Activated CD8-positive, alpha-beta memory T cell treated with anti-CD3 and anti-CD28 coated beads, Interleukin-2, amount 50 U/mL, for 4 hours (primary cell): Measurements from ENCODE around the gene RANBP10.
"Not testable (repeated sequence)": the region's sequence is repeated elsewhere in the genome, so short reads cannot be mapped to it uniquely, and the experiment has no call there.

Experiments used
- DNase-seq: peaks from one replicate; pipeline ENCODE4 v3.0.0-alpha.2; 2020

RANBP10 gene

DNA sequence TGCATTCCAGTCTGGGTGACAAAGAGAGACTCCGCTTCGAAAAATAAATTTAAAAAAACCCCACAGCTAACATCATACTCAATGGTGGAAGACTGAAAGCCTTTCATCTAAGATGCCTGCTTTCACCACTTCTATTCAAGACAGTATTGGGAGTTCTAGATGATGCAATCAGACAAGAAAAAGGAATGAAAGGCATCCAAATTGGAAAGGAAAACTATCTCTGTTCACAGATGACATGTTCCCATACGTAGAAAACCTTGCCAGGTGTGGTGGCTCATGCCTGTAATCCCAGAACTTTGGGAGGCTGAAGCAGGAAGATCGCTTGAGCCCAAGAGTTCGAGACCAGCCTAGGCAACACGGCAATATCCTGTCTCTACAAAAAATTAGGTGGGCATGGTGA is 31.1 kb downstream of the RANBP10 start:
- DNase-seq = no peak

DNA sequence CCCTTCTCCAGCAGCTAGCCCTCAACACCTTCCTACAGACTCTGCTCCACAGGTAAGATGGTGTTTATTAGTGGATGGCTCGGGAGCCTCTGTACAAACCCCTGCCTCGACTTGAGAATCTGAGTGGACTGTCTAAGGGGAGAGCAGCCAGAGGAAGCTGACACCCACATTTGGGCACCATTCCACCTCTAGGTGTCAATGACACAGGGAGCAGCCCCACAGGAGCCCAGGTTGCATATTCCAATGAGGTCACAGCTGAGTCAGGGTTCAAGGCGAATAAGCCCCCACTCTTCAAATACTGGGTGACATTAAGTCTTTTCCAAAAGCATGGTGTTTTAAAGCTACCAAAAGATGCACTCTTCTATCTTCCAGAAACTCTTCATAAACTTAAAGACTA is 31.9 kb downstream of the RANBP10 start:
- DNase-seq = no peak

DNA sequence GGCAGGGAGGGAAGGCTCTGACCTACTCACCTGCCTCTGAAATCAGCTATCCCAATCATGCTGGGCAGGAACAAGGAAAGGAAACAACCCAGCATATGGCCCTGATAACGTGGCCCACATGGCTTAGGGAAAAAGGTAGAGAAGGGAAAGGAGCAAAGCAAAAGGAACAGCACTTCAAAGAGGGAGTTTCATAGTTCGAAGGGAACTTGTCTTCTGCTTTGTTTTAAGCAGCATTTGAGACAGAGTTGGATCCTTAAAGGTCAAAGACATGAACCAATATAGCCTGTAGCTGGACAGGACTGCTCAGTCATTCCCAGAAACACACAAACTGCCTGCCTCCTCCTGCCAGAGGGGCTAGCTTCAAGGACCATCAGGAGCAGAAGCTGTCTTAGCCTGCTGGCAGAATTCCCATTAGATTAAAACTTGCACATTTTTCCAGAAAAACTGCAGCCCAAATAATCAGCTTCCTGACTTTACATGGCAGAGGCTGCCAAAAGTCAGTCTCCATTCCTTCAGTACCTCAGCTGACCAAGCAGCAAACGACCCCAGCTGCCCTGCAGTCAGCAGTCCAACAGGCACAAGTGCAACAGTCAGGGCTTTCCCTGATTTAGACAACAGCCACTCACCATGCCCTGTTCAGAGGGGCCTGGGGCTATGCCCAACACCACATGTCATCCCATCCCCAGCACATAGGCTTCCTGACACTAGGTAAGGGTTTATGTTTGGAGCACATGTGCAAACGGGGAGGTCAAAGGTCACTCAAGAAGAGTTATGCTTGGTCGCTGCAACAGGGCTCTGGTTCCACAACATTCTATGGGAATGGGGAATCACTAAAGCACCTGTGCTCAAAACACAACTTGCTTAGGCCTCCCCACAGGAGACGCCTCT is 32.5 kb downstream of the RANBP10 start:
- DNase-seq = no peak

DNA sequence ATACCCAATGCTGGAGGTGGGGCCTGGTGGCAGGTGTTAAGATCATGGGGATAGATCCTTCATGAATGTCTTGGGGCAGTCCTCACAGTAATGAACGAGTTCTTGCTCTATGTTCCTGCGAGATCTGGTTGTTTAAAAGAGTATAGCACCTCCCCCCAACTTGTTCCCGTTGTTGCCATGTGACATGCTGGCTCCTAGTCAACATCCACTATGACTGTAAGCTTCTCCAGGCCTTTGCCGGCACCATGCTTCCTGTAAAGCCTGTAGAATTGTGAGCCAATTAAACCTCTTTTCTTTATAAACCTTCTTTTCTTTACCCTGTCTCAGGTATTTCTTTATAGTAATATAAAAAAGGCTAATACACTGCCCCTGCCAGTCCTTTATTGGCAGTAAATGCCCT is 33.3 kb downstream of the RANBP10 start:
- DNase-seq = no peak

DNA sequence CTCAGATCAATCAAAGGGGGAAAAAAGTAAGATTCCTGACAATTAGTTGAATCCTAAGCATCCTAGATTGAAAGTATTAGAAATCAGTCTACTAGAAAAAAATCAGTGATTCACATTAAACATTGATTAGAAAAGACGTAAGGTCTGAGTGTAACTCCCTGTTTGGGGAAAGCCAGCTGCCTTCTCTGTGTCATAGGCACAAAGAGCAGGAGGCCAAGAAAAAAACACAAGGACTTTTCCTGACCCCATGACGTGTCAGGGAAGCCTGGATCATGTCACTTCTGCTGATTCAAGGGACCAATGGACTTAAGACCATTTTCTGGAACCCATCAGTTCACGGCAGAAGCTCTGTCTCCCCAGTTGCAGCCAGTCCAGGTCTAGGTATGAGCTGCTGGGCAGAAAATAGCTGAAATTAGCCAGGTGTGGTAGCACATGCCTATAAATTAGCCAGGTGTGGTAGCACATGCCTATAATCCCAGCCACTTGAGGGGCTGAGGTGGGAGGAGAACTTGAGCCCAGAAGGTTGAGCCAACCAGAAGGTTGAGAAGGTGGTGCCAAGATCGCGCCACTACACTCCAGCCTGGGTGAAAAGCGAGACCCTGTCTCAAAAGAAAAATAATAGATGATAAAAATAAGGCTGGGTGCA is 35.9 kb downstream of the RANBP10 start:
- DNase-seq = no peak

DNA sequence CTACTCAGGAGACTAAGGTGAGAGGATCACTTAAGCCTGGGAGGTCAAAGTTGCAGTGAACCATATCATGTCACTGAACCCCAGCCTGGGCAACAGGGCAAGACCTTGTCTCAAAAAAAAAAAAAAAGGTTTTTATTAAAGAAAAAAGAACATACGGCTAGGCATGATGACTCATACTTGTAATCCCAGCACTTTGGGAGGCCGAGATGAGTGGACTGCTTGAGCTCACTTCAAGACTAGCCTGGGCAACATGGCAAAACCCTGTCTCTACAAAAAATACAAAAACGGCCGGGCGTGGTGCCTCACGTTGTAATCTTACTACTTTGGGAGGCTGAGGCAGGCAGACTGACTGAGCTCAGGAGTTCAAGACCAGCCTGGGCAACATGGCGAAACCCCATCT is 38.4 kb downstream of the RANBP10 start:
- no peak for DNase-seq

DNA sequence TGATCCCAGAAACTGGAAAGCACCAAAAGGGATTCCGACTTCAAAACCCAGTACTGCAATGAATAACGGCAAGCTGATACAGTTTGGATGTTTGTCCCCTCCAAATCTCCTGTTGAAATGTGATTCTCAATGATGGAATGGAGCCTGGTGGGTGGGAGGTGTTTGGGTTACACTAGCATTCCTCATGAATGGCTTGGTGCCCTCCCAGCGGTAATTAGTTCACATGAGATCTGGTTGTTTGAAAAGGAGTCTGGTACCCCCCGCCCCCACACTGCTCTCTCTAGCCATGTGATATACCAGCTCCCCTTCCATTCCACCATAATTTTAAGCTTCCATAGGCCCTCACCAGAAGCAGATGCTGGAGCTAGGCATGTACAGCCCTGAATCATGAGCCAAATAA is 40.1 kb downstream of the RANBP10 start:
- DNase-seq = no peak

DNA sequence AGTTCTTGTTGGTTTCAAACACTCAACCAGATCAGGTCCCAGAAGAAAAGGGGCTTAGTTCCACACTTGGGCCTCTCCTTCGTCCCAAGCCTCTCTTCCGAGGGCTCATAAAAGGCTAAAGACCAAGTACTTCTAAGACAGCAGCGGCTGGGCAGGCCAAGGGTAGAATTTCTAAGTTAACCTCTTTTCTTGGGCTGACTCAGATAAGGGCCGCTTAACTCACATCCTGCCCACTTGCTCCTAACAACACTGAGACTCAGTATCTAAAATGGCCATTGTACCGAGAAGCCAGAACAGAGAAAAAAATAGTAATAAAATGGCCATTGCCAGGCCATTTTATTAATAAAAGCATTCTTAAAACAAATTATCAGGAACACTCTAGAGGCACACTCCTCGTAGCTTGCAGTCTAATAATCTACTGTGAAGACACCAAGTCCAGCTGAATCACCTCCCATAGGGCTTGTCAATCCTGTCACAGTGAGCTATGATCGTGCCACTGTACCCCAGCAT is 42.1 kb downstream of the RANBP10 start:
- no peak for DNase-seq

DNA sequence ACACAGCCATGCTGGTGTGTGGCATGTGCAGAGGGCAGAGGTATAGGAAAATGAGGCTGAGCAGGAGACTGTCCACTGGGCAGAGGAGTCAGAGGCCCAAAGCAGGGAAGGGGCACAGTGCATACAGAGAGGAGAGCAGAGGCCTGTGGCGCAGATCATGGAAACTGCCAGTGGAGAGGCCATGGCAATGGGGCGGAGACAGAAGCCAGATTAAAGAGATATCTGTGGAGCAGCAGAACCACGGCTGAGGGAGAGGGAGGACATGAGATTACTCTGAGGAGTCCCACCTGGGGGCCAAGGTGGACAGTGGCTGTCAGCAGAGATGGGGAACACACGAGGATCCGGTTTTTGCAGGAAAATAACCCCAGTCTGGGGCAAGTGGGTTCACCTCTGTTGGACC is 43.3 kb downstream of the RANBP10 start:
- DNase-seq = no peak

DNA sequence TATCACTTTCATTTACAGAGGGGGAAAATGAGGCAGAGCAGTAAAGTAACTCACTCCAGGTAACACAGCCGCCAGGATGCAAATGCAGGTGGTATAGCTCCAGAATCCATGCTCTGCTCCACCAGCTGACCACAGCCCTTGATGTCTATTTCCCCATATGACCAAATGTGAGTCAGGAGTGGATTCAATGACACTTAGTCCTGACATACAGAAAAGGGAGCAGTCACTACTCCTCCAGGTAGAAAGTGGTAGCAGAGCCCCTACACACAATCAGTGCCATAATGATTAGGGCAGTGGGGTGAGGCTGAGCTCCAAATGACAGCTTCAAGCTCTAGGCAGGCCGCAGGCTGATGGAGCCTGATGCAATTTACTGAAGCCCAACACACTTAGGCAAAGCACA is 44.0 kb downstream of the RANBP10 start:
- DNase-seq = no peak

DNA sequence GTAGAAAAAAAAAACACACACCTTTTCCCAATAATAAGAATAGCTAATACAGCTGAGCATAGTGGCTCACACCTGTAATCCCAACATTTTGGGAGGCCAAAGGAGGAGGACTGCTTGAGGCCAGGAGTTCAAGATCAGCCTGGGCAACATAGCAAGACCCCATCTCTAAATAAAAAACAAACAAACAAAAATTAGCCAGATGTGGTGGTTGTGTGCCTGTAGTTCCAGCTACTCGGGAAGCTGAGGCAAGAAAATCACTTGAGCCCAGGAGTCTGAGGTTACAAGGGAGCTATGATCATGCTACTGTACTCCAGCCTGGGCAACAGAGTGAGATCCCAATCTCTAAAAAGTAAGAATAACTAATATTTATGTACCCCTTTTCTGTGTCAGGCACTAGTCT is 44.4 kb downstream of the RANBP10 start:
- DNase-seq = no peak

DNA sequence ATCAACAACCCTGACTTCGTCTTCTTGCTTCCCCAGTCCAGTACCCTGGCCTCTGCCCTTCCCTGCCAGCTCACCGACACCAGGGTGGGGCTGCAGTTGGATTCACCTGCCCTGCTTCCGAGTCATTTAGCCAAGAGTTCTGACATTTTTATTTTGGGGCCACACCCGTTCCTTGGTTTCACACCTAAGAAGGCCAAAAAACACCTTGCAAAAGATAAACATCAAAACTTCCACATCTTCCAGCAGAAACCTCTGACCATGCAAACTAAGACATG is 45.5 kb downstream of the RANBP10 start:
- DNase-seq = no peak

DNA sequence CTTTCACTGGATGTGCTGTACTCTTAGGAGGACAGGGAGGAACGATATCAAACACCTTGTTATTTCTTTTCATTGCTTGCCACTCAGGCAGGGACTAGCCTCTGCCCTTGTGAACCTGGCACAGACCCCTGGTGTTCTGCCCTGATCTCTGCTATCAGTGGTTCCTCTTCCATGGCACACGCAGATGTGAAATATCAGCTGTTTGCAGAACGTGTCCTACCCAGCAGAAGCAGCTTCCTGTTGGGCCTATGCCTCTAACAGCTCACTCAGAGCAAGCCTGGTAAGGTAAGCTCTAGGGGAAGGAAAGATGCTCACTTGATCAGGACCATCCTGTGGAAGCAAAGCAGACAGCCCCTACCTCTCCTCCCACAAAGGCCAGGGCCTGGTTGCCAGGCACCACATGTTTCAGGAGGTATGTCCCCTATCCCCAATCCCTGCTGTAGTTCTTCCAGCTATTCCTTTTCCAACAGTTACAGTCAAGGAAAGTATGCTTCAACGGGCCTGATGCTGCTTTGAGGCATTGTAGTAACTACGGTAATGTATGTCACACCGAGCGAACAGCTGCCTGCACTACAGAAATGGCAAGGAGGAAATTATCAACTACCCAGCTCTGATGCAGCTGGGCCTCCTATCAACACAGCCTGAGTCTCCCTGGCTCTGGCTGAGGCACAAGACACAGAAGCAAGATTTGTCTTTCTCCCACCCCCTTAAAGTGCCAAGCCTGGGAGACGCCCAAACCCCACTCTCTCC is 46.0 kb downstream of the RANBP10 start:
- no peak for DNase-seq

DNA sequence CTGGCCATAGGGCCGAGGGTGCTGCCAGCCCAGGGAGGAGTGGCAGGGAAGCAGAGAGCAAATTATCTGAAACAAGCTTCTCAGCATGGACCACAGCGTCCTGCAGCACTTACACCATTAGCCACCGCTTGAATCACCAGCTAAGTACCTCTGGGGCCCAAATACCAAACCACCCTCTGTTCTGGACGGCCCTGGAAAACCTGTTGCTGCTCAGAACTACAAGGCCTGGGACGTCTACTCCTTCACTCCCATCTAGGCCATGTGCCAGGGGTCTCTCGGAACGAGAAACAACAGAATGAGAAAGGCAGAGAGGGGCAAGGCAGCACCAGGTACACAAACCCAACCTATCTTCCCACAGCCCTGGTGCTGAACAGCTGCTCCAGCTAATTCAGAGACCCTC is 47.4 kb downstream of the RANBP10 start:
- no peak for DNase-seq

DNA sequence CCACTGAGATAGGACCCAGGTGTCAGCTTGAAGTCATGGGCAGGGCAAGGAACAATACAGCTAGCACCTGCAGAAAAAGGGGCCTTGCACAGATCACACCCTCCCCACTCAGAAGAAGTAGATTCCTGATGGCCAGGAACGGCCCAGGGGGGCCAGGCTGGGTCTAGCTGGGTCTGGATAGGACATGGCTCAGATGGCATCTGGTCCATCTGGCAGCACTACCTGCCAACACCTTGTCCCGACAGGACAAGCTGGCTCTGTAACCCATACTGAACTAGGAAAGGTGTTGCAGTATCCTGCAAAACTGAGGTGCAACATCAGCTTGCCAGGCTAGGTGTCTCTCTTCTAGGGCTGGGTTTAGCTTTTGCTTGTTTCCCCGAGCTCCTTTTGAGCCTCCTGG is 48.4 kb downstream of the RANBP10 start:
- no peak for DNase-seq

DNA sequence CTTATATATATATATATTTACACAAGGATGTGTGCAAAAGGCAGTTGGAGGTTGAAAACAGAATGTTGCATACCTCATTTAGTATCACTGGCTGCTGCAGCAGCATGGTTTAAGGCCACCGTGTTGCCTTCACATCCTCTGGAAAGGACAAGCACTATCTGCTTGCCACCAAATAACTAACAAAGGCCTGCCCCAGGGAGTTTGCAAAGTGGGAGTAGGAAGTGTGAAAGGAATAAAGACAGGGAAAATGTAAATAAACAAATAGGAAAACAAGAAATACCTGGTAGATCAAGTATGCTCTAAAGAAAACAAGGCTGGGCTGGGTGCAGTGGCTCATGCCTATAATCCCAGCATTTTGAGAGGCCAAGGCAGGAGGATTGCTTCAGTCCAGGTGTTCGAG is 53.7 kb downstream of the RANBP10 start:
- DNase-seq = no peak

DNA sequence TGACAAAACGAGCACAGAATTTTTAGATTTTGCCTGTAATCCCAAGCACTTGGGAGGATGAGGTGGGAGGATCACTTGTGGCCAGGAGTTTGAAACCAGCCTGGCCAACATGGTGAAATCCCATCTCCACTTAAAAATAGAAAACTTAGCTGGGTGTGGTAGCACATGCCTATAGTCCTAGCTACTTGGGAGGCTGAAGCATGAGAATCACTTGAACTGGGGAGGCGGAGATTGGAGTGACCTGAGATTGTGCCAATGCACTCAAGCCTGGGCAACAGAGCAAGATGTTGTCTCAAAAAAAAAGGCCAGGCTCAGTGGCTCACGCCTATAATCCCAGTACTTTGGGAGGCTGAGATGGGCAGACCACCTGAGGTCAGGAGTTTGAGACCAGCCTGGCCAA is 55.0 kb downstream of the RANBP10 start:
- not testable (repeated sequence) for DNase-seq

DNA sequence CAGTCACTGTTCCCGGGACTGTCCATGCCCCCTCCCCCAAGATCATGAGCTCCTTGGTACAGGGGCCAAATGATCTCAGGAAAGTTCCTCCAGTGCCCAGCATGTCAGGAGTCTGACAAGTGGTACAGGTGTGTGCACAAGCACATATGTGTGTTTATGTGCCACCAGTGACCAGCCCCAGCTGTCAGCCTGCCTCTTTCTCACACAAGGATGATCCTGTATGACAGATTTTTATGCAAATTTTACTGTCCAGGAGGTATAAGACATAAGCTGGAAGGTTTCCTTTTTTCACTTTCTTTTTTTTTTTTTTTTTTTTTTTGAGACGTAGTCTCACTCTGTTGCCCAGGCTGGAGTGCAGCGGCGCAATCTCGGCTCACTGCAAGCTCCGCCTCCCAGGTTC is 55.9 kb downstream of the RANBP10 start:
- no peak for DNase-seq

DNA sequence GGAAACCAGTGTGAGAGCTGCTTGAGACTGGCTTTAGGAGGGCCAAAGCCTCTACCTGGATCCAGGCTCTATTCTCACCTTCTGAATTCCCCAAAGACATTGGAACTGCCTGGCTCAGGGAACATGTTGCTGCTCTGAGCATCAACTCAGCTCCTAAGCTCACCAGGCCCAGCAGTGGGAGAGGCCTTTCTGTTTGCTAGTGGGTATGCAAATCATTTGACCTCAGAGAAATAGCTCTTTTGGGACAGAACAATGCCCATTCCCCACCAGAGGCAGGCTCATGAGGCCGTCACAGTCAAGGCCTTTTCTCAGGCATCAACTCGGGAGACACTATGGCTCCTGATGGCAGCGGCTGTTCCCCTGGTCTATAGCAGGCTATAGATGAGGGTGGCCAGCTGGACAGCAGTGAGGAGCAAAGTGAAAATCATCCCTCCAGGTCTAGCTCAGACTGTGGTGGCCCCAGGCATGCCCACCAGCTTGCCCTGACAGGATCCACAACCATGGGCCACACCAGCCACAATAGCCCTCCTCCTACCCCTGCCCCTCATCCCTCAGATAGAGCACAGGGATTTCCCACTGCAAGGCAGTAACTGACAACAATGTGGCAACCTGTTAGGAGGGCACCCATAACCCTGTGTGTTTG is 56.8 kb downstream of the RANBP10 start:
- DNase-seq = no peak

DNA sequence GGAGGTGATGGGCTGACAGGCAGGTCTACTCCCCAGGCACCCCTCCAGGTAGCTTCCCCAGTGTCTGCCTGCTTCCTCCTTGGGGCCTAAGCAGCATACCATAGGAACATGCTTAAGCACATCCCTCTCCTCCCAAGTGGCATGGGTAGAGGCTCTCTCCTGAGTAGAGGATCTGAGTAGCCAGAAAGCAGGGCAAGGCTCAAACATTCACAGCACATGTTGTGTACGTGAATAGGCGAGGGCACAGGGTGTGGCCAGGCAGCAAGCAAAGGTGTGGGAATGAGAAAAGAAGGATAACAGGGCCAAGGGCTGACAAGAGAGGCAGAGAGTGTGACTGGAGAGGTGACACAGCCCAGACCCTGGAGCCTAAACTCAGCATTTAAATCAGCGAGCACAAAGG is 57.5 kb downstream of the RANBP10 start:
- DNase-seq = no peak

DNA sequence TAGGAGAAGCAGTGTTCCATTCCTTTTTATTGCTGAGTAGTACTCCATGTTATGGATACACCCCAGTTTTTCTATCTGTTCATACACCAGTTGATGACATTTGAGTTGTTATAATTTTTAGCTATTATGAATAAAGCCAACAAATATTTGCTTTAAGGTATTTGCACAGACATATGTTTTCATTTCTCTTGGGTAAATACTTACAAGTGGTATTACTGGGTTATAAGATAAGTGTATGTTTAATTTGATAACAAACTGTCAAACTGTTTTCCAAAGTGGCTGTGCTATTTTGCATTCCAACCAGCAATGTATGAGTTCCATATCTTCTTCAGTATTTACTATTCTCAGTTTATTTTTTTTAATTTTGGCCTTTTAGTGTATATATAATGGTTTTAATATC is 59.5 kb downstream of the RANBP10 start:
- DNase-seq = no peak

DNA sequence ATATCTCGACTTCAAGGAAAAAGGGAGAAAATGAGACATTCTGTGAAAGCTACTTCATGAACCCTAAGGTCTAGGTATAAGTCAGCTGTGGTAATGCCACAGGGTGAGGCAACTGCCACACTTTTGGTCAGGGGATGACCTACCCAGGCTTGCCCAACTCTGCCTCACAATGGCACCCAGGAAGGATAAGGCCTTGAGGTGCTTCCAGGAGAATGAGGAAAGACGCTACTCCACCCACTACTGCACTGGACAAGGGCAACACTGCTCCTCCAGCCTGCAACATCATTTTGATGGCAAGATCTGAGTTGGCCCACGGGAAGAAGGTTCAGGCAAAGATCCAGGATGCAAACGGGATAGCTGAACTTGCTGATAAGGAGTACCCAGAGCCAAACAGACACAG is 65.2 kb downstream of the RANBP10 start:
- DNase-seq = no peak

DNA sequence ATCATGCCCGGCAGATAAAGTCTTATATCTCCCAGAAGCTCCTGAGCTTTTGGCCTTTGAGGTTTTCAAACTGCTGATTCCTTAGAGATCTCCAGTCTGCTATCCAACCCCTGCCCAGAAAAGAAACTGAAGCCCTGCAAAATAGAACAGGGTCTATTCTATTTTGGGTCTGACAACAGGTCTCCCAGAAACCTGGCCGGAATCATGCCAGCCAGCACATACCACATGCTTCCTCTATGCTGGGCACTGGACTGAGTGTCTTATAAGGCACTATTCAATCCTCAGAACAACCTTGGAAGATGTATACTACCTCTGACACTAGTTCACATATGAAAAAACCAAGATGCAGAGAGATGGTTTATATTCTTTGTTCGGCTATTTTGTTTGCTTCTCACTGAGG is 66.0 kb downstream of the RANBP10 start:
- no peak for DNase-seq

DNA sequence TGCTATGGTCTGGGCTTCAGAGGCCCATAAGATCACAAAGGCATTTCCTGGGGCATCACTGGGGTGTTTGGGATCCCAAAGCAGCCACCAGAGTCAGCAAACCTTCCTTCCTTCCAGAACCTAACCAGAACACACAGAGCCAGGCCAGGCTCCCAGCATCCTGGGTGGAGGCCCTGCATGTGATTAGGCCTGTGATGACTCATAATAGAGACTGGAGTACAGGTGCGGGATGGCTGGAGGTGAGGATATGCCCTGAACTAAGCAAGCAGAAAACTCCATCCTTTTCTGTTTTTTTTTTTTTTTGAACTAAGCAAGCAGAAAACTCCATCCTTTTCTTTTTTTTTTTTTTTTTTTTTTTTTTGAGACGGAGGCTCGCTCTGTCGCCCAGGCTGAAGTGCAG is 69.5 kb downstream of the RANBP10 start:
- DNase-seq = no peak
